Measurements from ENCODE around the gene BID.

Gene BID

DNA sequence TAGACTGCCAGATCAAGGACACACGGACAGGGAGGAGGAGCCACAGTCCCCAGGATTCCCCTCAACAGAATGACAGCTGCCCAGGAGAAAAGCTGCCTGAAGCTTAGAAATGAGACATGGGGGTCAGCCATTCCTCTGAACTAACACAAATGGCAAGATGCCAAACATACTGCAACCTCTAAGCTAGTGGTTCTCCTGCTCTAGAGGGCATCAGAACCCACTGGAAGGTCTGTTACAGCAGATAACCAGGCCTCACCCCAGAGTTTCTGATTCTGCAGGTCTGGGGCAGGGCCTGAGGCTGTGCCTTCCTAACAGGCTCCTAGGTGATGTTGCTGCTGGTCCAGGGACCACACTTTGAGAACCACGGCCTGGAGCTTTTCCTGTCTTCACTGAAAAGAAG is 28.6 kb upstream of the BID start:
- DNase-seq: no peak

DNA sequence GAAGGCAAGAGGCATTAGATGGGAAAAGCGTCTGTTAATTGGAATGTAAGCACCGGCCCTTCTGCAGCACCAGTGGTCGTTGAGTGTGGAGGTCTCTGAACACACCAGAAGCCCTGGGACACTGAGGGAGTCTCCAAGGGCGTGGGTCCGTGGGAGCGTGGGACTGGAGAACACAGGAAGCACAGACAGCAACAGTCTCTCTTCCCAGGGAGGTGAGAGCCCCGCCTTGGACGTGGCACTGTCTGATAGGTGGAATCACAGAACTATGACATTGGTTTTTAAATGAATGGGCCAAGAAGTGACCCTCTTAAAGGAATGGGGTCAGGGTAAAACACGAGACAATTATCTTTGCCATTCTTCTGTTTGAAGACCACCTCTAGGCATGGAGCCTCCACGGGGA is 28.1 kb upstream of the BID start:
- DNase-seq: no peak

DNA sequence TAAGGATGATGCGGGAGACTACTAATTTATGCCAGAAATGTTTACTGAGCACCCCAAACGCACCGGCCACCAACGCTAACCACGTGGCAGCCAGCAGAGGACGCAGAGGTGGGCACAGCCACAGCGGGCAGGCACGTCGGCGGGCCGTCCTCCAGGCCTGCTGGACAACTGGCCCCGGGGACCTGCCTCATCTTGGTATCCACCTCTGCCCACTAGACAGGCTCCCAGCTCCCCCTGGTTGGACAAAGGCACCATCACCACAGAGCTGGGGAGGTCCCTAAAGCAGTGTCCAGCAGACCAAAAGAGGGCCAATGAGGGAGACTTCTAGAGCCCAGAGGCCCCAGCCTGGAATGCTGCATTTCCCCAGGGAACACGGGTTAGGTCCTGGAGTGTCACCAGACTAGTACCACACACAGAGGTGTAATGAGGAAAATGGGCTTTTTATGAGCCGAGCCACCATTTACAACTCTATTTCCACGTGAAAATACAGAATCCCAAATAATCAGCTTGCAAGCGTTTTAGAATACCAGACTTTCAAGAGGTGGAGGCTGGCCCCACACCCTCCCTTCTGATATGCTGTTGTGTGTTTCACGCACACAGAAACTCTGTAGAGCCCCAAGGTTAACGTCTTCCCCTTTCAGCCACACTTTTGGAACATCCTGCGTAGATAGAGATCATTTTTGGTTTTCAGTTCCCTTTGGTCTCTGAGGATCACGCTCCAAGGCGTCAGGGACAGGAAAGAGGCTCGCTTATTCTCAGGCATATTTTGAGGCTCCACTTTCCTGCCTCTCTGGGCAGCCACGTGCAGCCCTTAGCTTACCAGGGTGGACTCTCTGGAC is 23.7 kb upstream of the BID start:
- no peak for DNase-seq

DNA sequence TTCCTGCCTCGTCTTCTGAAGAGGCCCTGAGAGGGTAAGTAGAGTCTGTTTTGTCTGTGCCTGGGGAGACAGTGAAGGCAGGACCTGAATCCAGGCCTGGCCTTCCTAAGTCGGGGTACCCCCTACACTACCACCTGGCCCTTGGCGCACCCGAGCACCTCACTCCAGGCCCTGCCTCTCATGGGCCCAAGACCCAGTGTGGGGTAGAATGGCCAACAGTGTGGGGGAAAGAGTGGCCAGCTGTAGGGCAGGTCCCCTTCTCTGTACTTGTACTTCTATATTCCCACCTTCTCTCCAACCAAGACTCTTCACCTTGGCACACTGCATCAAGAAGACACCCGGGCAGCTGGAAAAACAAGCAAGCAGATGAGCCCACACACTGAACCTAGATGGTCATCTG is 22.4 kb upstream of the BID start:
- no peak for DNase-seq

DNA sequence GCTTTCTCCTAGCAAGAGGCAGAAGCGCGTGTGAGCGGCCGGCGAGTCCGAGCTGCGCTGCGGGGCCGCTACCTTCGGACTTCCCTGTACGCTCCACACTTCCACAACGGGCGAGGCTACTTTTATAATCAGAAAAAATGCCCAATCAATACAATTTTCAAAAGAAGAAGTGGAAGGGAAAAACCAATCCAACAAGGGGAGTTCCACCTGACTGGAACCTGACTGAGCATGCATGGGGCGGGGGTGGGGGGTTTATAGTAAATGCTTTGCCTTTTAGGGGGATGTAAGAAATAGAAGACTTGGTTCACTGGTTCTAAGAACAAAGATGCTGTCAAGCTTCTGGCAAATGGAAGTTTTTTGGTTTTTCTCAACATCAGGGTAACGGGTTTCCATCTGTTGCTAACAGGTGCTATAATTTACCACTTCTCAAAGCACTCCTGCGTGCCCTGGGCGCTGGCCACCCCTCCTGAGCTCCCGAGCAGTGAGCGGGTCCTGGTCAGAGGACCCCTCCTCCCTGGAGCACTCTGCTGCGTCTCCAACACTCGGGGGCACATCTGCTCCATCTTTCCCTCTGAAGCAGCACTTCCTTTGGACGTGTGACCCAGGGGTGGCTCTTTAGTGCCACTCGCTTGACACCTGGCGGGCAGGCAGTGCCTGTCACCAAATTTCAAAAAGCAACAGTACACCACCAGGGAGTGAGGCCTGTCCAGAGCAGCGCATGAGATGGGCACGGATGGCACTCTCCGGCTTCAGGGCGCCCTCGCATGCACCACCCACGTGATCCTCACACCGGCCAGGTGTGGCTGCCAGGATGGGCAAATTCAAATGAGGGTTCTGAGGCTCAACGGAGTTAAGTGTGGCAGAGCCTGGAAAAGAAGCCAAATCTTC is 21.6 kb upstream of the BID start:
- DNase-seq: no peak

DNA sequence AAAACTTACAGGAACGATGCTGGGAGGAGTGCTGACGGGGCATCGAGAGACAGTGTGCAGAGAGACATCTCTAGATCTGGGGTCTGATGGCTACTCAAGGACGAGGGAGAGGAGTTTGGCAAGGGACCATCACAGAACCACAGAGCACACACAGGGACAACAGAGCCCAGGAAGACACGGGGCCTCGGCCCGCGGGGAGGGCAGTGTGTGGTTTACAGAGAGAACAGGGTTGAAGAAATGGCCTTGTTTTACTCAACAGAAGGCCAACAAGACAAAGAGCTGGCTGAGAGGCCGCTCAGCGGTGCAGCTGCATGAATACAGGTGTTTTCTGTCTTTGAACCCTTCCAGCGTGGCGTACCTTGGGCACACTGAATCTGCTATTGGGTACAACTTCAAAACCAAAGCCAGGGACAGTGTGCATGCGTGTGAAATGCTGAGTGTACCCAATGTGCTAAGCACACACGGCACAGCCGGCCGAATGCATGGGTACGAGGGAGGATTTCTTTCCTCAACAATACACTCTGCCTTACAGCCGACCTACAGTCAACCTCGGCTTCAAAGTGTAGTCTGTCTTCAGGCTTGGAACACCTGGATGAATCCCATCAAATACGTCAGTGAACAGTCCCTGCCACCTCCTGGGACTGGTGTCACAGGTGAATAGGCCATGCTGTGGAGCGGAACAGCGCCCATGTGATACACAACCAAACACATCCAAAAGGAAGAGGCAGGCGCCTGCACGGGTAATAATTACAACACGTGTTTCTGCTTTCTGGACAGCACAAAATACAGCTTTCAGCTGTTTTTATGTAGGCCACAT is 20.7 kb upstream of the BID start:
- DNase-seq: no peak

DNA sequence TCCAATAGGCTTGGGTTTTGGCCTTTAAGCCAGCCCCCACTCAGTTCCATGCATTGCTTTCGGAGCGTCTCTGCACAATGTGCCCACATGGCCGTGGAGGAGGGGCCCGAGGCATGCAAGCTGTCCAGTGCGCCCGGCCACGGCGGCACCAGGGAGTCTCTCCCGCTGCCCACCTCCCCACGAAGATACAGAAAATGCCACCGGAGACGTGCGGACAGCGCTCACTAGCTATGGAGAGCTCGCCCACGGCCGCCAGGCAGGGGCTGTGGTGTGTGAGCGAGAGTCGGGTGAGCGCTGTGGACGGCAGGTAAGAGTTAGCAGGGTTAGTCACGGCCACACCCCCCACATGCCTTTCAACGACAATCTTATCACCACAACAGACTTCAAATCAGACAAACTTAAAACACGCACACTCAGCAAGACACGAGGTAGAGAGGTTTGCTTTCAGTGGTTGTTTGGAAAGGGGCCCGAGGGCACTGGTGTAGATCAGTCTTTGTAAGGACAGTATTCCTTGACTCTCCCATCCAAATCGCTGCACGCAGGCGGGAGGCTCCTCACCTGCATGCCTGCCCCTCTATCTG is 18.7 kb upstream of the BID start:
- no peak for DNase-seq

DNA sequence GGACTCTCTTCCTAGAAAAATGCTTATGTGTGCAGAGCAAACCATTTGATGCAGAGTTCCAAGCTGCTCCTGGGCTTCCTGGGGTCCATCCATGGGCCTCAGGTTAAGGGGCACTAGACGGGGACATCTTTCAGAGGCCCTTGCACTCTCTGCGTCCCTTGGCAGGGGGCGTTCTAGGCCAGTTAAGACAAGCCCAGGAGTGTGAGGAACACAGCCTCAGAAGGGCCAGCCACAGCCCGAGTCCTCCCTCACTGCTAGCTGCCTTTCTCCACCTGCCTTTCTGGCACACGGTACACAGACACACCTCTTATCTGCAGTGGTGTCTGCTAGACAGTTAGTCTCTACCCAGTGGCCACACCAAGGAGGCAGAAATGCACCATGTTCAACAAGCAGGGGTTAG is 18.0 kb upstream of the BID start:
- no peak for DNase-seq

DNA sequence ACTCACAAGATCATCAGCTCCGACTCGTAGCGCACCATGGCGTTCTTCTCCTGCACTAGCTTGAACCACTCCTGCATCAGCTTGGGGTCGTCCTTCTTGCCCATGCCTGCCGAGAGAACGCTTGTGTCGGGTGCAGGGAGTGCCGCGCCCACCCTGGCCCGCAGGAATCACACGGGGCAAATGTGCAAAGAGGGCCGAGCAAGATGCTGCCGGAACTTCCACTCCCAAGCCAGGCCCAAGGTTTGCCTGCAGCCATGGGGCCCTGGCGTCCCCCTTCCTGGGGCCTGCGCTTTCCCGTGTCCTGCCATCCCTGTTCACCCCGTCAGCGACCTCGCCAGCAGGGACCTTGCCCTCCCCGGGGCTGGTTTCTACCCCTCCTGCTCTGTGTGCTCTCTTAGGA is 16.9 kb upstream of the BID start:
- DNase-seq: no peak

DNA sequence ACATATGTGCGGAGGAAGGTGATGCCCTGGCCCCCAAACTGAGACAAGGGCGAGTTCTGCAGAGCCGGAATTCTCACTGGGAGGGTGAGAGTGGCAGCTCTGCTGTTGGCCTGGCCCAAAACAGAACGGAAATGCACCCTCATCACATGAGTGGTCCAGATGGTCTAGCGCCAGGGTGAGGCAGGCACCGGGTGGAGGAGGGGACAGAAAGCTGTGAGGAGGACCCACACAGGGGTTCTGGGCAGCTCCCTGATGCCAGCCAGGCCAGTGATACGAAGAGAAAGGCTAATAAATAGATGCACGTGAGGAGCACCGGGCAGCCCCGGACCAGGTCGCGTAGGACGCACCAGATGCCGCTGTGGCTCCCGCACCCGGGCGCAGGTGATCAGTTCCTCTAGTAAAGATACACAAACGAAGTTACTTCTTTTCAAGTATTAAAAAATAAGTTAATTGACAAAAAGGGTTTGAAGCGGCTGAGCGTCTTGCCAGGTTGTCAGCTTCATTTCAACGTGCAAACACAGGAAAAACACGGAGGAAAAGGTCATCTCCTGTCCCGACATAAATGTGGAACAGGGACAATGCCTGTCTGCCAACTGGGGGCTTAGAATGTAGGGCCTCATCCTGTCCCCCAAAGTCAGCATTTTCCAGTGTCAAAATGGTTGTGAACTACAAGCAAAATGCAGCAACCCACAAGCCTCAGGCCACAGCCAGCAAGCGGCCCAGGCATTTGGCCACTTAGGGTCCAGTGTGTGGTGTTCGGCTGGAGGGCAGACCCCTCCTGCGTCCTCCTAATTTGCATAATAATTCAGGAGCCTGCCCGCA is 15.3 kb upstream of the BID start:
- DNase-seq: no peak

DNA sequence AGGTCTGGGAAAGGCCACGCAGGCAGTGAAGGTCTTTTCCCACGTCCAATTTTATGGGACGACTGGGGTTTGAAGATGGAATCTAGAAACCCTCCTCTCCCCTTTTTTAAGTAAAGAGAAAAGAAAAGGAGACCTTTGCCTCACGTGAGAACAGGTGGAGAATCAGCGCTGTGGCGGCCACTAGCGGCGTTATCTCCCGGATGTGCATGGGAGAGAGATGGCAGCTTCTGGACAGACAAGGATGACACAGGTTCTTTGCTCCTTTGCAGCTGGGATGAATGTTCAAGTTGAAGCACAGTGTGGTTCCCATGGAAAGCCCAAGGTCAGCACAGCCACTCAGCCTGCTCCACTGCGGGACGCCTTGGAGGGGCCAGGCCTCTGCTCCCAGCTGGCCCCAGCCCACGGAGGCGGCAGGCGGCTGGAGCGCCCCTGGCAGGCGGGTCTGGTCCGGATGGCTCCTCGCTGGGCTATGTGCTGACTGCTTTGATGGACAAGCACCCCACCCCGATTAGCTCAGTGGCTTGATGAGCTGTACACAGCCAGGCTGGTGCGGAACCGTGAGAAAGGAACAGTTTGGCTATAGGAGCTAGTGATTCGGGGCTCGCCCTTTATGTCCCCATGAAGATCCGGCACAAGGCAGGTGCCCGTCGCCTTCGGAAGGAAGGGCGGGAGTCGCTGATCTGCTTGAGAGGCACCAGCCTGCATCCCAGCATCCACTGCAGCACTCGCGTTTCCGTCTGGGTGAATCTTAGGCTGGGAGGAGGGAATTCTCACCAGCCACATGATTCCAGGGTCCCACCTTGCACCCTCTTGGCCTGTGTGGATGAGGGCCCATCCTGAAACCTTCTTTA is 14.5 kb upstream of the BID start:
- no peak for DNase-seq

DNA sequence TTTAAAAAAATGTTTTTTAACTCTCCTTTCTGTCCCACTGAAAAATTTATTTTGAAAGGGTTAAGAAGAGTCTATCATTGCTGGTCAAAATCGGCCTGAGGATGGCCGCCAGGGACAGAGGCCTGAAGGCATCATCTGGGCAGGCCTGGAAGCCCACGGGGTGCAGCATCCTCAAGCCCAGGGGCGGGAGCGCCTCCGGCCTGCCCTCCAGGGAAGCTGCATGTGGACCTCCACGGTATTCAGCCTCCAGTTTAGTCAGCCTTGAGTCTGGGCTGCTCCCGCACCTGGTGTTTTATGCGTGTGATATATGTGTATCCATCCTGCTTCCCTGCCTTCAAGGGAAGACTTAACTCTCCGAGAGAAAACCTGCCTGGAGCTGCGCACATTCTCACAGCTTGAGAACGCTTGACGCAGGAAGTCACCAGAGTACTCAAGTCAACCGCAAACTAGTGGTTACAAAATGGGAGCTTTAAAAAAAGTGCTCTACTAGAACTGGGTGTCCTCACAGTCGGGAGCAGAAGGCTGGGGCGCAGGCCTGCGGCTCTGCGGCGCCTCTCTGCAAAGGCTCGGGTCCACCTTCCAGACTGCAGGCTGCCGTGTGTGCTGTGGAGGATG is 13.6 kb upstream of the BID start:
- DNase-seq: no peak

DNA sequence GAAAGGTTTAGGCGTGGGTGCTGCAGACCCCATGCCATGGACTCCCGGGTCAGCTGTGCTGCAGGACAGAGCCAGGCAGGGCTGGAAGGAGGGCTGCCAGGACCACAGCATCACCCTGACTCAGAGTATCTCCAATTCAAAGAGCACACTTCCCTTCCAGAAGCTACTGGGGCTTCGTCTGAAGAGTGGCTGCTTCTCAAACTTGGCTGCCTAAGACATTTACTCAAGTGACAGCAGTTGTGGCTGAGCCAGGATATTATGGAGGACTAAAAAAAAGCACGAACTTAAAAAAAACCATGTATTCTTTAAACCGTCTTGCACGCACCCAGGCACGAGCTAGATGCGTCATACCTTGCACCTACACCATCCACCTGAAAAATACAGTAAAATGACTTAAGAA is 13.0 kb upstream of the BID start:
- no peak for DNase-seq

DNA sequence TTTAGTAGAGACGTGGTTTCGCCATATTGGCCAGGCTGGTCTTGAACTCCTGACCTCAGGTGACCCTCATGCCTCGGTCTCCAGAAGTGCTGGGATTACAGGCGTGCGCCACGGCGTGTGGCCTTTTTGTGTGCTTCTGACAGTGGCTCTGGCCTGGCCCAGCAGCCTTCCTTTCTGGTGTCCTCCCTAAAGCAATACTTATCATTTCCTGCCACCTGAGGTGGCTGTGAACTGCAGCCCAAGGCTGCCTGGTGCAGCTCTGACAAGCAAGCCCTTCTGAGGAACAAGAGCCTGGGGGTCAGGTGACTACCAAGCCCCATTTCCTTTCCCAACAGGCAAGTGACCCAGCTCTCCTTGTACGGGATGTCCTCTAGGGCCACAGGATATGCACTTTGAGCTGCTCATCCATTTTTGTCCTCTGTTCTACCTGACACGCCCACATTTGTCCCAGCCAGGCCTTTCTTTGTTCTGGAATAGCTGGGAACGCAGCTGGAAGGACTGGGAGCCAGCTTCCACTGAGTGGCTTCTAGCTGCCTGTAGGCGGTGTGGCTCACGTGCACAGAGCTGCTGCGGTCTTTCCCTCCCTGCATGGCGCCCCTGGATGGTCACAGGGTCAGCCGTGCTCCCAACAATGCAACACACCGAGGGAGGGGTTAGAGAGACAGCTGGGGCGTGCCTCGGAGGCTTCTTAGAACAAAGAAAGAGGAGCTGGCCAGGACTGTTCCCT is 12.3 kb upstream of the BID start:
- DNase-seq: no peak

DNA sequence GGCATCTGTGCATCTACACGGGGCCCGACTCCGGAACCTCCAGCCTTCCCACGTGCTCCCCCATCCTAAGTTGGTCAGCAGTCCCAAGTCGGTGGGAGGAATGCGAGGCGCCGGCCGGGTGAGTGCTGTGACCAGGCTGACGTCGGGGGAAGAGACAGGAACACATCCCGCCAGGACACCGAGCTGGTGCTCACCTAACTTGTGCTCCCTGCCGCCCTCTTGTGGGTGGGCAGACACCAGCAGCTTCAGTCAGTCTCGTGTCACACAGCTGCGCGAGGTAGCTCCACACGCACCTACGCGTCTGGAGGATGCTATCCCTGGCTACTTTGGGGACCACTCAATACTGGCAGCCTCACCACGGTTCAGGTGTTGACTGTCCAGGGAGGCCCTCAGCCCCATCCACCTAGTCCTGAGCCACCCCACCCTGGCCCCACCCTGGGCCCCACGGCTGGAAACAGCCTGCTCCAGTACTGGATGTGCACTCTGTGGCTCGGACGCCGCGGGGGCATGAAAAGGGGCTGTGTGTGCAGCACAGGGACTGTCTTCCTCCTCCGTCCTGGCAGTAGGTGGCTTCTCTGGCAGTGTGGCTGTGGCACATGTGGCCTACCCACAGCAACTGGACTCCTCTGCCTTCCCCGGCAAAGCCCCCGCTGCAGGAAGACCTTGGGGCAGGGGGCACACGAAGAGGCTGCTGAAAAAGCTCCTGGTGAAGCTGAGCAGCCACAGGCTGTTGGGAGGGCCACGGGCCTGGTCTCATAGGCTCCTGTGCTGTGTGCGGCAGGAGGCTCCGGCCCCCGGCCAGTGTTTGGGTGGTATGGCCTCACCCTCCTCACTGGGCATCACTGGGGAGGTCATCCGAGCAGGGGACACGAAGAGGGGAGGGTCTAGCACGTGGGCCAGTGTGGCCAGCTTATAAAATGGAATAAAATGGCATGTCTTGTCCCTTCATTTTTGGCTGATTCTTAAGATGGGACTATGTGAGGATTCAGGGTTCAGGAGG is 11.2 kb upstream of the BID start:
- DNase-seq: no peak

DNA sequence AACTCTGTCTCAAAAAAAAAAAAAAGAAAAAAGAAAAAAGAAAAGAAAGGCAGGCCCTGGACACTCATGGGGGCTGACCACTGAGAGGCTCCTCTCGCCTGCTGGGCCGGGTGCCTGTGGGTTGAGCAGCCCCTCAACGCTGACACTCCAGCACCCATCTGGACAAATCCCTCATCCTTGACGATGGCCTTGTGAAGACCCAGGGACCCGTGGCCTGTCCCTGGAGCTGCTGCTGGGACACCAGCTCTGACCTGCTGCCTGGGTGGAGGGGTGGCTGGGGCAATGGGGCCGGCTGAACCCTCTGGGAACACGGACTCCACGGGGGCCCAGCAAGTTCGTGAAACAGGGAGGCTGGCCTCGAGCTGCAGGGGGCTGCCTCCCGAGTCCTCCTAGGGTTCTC is 10.5 kb upstream of the BID start:
- DNase-seq: no peak

DNA sequence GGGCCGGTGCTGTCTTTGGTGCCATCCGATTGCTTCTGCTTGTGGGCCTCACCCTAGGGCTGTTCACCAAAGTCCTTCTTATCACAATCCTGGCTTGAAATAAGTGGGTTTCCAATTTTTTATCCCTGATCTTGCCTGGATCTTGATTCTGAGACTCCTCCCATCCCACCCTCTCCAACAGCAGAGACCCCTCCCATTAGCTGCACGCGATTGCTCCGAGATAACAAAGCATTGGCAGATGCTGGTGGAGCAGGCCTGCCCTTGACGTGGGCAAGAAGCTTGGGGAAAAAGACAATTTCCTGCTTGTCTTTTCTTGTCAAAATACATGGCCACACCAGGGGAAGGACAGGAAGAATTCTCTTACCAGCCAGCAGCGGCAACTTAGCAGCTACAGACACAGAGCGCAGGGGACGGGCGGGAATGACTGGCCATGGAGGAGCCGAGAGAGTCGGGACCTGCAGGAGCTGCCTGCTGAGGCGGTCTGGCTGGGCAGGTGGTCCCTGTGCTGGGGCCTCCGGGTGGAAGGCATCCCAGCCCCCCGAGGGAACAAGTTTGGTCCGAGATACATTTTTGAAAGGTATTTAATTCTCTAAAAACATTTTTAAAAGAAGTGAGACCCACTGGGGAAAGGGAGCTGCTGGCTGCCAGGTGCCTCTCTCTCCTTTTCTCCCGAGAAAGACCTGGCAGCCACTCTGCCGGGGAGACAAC is 9.7 kb upstream of the BID start:
- no peak for DNase-seq

DNA sequence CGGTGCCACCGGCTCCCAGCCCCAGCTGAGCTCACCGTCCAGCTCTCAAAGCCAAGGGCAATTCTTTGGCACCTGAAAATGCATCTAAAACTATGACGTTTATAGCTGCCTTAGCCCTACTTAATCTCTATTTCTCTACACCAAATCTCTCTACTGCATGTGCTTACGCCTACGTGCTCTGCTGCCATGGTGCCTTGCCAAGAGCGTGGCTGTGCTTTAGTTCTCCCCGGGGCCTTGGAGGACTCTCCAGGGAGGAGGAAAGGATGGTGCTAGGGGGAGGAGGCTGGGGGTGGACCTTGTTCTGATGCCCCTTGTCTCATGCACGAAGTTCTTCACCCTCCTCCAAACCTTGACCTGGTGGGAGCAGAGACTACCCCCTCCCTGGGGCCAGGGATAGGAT is 9.0 kb upstream of the BID start:
- DNase-seq: no peak
